HFF-Myc (cell line): Measurements from ENCODE around the gene TOM1L2.

Experiments
- DNase-seq: peaks from one replicate; pipeline ENCODE4 v3.0.0-alpha.2; 2011; ENCODE audit warnings: low read depth; ENCODE audit errors: extremely low read depth
- H3K4me3 ChIP-seq: replicated peaks from 2 replicates; pipeline ENCODE4 v1.5.1; 2011; ENCODE audit warnings: low read depth, mild to moderate bottlenecking, control low read depth, low read length
- CTCF ChIP-seq: IDR thresholded peaks from 2 replicates; pipeline ENCODE4 v1.5.1; 2012; ENCODE audit warnings: mild to moderate bottlenecking, low read depth, low read length, control low read depth; ENCODE audit errors: missing control alignments

Gene TOM1L2

GRCh38 chr17:17857496-17857895, 114.7 kb downstream of the TOM1L2 start:
- TF ChIP-seq CTCF: no peak
- H3K4me3 ChIP-seq: no peak overlapping the region
- DNase-seq: no peak

- no peak for TF ChIP-seq CTCF
- H3K4me3 ChIP-seq: no peak overlapping the region
- DNase-seq: no peak
These were observed 115.8 kb downstream of the TOM1L2 start for GRCh38 chr17:17856386-17856785.

GRCh38 chr17:17855976-17856375, 116.2 kb downstream of the TOM1L2 start:
- TF ChIP-seq CTCF: no peak
- DNase-seq: no peak
- H3K4me3 ChIP-seq: no peak overlapping the region

- no peak for TF ChIP-seq CTCF
- DNase-seq: no peak
- no peak overlapping the region for H3K4me3 ChIP-seq
These were observed 118.3 kb downstream of the TOM1L2 start for GRCh38 chr17:17853811-17854447.

- TF ChIP-seq CTCF: no peak
- DNase-seq: no peak
- H3K4me3 ChIP-seq: no peak overlapping the region
These were observed 119.3 kb downstream of the TOM1L2 start for GRCh38 chr17:17852930-17853329.

GRCh38 chr17:17851103-17852002, 120.8 kb downstream of the TOM1L2 start:
- no peak overlapping the region for H3K4me3 ChIP-seq
- no peak for TF ChIP-seq CTCF
- no peak for DNase-seq
